K562 (cell line): ENCODE results near the gene ESD. TPM values are rescaled to one million over a fixed set of nuclear protein-coding genes. Genes with fewer than 3 reads are reported as not detected.

Experiments used
- AFF1 ChIP-seq, 2 experiments: fragments of 450-650 bp; IDR thresholded peaks; 2 replicates each; pipeline ENCODE4 v1.6.1; 2018; ENCODE audit warnings: mild to moderate bottlenecking in 2 of 2, low read depth in 1 of 2; ENCODE audit not compliant: partially characterized antibody in 2 of 2
- ELF4 ChIP-seq: fragments of 450-650 bp; formaldehyde crosslinking; IDR thresholded peaks from 2 replicates; pipeline ENCODE4 v1.4.0; 2022; ENCODE audit warnings: missing genetic modification characterization
- ESRRB ChIP-seq: fragments of 250-450 bp; sonication (Bioruptor Pico); IDR thresholded peaks from 2 replicates; pipeline ENCODE4 v1.5.0; 2020; ENCODE audit warnings: mild to moderate bottlenecking, moderate library complexity, borderline replicate concordance
- GABPB2 ChIP-seq: fragments of 250-450 bp; sonication (Bioruptor Pico); conservative IDR thresholded peaks from 2 replicates; pipeline ENCODE4 v1.5.1; 2021; ENCODE audit warnings: mild to moderate bottlenecking
- GTF3C2 ChIP-seq: IDR thresholded peaks from 3 replicates; pipeline ENCODE4 v1.6.1; 2011; ENCODE audit warnings: borderline replicate concordance, mild to moderate bottlenecking, moderate library complexity; ENCODE audit not compliant: insufficient read length; ENCODE audit errors: extremely low read depth
- HIVEP1 ChIP-seq: fragments of 250-450 bp; sonication (Bioruptor Pico); IDR thresholded peaks from 2 replicates; pipeline ENCODE4 v1.4.0; 2020; ENCODE audit warnings: mild to moderate bottlenecking
- ILK ChIP-seq: fragments of 450-650 bp; IDR thresholded peaks from 2 replicates; pipeline ENCODE4 v1.6.1; 2016; ENCODE audit warnings: missing genetic modification characterization, low read depth, mild to moderate bottlenecking, missing compliant biosample characterization, moderate library complexity, borderline replicate concordance
- NFIX ChIP-seq: fragments of 250-450 bp; sonication (Bioruptor Pico); IDR thresholded peaks from 2 replicates; pipeline ENCODE4 v1.4.0; 2020; ENCODE audit warnings: low read depth, mild to moderate bottlenecking, moderate library complexity
- POLR2B ChIP-seq: fragments of 450-650 bp; IDR thresholded peaks from 2 replicates; pipeline ENCODE4 v1.6.1; 2018; ENCODE audit warnings: low read depth; ENCODE audit not compliant: partially characterized antibody
- POU5F1 ChIP-seq: fragments of 150-350 bp; IDR thresholded peaks from 2 replicates; pipeline ENCODE4 v1.6.1; 2014; ENCODE audit warnings: borderline replicate concordance, low read length, low read depth, mild to moderate bottlenecking; ENCODE audit not compliant: partially characterized antibody
- SOX6 ChIP-seq: fragments of 450-650 bp; IDR thresholded peaks from 2 replicates; pipeline ENCODE4 v1.6.1; 2014; ENCODE audit warnings: mild to moderate bottlenecking
- TAF9B ChIP-seq: fragments of 450-650 bp; IDR thresholded peaks from 2 replicates; pipeline ENCODE4 v1.6.1; 2018; ENCODE audit warnings: mild to moderate bottlenecking; ENCODE audit not compliant: partially characterized antibody
- ZEB2 ChIP-seq: fragments of 450-650 bp; IDR thresholded peaks from 2 replicates; pipeline ENCODE4 v1.6.1; 2016
- ZNF124 ChIP-seq: sonication (generic); formaldehyde crosslinking; IDR thresholded peaks from 2 replicates; pipeline ENCODE4 v1.8.1; 2022; ENCODE audit warnings: missing genetic modification reagents
- ZNF239 ChIP-seq: fragments of 250-450 bp; sonication (Bioruptor Pico); IDR thresholded peaks from 2 replicates; pipeline ENCODE4 v1.4.0; 2020; ENCODE audit warnings: mild to moderate bottlenecking
- ZNF444 ChIP-seq: fragments of 250-450 bp; sonication (Bioruptor Pico); IDR thresholded peaks from 2 replicates; pipeline ENCODE4 v1.4.0; 2020; ENCODE audit warnings: mild to moderate bottlenecking, moderate library complexity
- ZNF584 ChIP-seq: fragments of 200-800 bp; sonication (Bioruptor generic); IDR thresholded peaks from 2 replicates; pipeline ENCODE4 v1.6.1; 2016; ENCODE audit warnings: low read depth, mild to moderate bottlenecking, missing genetic modification characterization, missing compliant biosample characterization
- polyA plus RNA-seq, 8 experiments: library from polyadenylated mRNA; depleted of rRNA in 4 of 8; stranded (reverse) in 5 of 8; unstranded in 3 of 8; fragments of >200 nt; fragmentation: Nextera tagmentation in 2 of 8; fragmentation: Illumina TruSeq in 1 of 8; extraction: Ambion mirVana in 2 of 8; extraction: Trizol in 1 of 8; gene quantifications; 2 replicates each; pipeline versions ENCODE4 v1.2.1 to v1.2.3, GENCODE V29; 2011 to 2014; ENCODE audit warnings: inconsistent platforms in 1 of 8, missing spikeins in 1 of 8
- total RNA-seq, 7 experiments: library from RNA; depleted of rRNA in 6 of 7; stranded (reverse); fragments of >200 nt in 6 of 7; fragmentation: Illumina TruSeq in 2 of 7; extraction: Trizol in 2 of 7; gene quantifications; 2 replicates each; pipeline versions ENCODE4 v1.2.1 to v1.2.3, GENCODE V29; 2011 to 2021; ENCODE audit warnings: low replicate concordance in 1 of 7
- TF ChIP-seq, protein P1 (sequence below): fragments of 250-450 bp; sonication (Bioruptor Pico); IDR thresholded peaks from 2 replicates; pipeline ENCODE4 v1.8.0; 2022; ENCODE audit warnings: moderate library complexity, mild to moderate bottlenecking, inconsistent platforms

Gene ESD
- total and polyA plus RNA-seq, 9 of the 15 experiments (the other 6 are each of a cell fraction or from before 2014, with no cell fraction given) = 88.9 to 402 (median 232) TPM

DNA sequence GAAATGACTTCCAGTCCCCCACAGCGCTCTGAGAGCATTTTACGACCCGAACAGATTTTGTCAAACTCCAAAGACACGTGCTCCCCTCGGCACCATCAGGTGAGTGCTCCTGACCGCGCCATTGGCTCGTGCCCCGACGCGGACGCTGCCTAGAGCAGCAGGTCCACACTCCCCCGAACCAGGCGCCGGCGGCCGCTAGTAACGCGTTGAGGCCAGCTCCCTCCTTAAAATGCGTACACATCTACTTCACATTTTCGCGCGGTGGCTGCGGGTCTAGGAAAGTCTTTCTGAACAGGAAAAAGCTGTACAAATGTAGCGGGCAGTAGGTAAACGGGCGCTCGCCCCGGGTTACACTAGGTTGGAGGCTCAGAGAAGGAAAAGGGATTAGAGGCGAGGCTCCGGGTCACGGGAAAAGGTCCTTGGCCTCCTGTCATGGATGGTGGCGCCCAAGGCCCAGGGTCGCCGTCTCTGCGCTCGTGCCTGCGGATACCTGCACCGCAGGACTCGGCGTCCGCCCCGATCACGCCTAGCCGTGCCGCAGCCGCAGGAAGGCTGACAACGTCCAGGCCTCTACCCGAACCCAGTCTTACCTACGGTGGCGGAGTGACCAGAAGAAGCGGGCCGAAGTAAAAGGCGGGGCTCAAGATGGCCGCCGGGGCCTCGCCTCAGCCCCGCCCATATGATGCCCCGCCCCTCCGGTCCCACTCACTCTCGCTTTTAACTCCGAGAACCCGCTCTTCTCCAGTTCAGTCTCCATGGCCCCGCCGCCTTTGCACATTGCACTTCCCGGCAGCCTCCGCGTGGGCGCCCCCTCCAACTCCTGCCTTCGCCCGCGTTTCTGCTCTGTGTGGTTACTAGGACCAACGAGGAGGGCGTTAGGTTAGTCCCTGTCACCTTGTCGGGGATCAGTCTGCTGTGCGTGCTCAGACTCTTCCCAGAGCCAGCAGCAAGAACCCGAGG is at the start of gene ESD (continued):
- TF ChIP-seq POLR2B (peak; percentile 66), ZNF124 (CRISPR knock-in tag) (no peak), GABPB2 (CRISPR knock-in tag) (no peak), ZNF239 (CRISPR knock-in tag) (no peak), ELF4 (CRISPR knock-in tag) (no peak), ZNF444 (no peak), AFF1 (IDR thresholded peaks at IDR 0.05; ENCODE audit: low read depth in 1 of 2, partially characterized antibody in 2 of 2) (no peak), TAF9B (peak; percentile 35), ZNF584 (CRISPR knock-in tag) (peak; percentile 38; the same call in 1 of the 2 replicates), ILK (no peak), ZEB2 (no peak), HIVEP1 (no peak), NFIX (no peak), GTF3C2 (no peak), ESRRB (CRISPR knock-in tag) (no peak), SOX6 (no peak), POU5F1 (no peak)
- TF ChIP-seq, protein P1, sequence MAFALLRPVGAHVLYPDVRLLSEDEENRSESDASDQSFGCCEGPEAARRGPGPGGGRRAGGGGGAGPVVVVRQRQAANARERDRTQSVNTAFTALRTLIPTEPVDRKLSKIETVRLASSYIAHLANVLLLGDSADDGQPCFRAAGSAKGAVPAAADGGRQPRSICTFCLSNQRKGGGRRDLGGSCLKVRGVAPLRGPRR (CRISPR knock-in tag) = no peak
